HG03159 (cell line): ENCODE data around the gene ELP5.

Experiments
- ATAC-seq: cut with Tn5 transposase; IDR thresholded peaks from one replicate; pipeline ENCODE4 v1.9.1; 2021; ENCODE audit warnings: mild to moderate bottlenecking, moderate library complexity; ENCODE audit not compliant: unreplicated experiment

Gene ELP5

GRCh38 chr17:7218758-7219157 is 33.3 kb upstream of the ELP5 start:
- ATAC-seq: no peak

DNA sequence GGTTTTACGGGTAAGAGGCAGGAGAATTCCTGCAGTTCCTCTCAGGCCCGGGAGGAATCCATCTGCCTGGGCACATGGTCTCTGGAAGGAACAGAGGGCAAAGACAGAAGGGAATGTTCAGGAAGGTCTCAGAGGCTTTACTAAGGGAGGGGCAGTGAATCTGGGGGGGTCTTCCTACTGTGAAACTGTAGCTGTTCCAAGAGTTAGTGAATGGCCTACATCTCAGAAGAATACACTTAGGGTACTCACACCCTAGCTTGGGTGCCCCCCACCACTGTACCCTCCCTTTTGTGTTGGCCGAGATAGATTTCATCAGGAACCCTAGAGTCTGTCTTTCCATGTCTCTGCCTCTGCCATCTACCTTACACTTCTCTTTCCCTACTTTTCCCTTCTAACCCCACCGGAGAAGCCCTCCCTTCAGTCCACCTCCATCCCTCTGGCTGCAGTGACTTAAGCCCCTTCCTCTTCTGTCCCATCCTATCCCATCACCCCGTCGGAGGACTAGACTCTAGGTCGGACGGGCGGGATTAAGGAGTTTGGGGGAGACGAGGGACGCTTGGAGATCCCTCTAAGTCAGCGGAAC is 32.7 kb upstream of the ELP5 start:
- no peak for ATAC-seq

- peak; percentile 46 for ATAC-seq
Measured at GRCh38 chr17:7219812-7220592, 32.0 kb upstream of the ELP5 start, which contains the start of the genes ACADVL and DLG4. Gene ACADVL (plus strand): TSS chr17:7219938. CDS start chr17:7219985, 47 bp downstream. Gene DLG4 (minus strand): TSS chr17:7219836.

DNA sequence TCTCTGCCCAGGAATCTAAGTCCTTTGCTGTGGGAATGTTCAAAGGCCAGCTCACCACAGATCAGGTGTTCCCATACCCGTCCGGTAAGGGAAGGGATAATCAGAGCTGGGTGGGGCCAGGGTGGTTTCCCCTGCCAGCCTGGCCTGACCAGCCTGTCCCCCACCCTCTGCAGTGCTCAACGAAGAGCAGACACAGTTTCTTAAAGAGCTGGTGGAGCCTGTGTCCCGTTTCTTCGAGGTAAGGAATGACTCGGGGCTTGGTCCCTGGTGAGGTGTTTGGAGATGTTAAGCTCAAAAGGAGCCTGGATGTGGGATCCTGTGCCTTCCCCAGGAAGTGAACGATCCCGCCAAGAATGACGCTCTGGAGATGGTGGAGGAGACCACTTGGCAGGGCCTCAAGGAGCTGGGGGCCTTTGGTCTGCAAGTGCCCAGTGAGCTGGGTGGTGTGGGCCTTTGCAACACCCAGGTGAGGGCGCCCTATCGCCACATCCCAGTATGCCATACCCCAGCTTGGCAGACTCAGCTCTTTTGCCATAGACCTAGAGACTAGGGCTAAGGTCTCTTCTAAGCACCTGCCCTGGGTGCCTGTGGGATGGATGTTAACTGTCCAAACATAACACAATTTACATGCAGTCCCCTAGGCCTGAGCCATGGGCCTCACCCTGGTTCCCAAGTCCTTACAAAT is 31.3 kb upstream of the ELP5 start:
- no peak for ATAC-seq

GRCh38 chr17:7221278-7222092 is 30.5 kb upstream of the ELP5 start:
- no peak for ATAC-seq

DNA sequence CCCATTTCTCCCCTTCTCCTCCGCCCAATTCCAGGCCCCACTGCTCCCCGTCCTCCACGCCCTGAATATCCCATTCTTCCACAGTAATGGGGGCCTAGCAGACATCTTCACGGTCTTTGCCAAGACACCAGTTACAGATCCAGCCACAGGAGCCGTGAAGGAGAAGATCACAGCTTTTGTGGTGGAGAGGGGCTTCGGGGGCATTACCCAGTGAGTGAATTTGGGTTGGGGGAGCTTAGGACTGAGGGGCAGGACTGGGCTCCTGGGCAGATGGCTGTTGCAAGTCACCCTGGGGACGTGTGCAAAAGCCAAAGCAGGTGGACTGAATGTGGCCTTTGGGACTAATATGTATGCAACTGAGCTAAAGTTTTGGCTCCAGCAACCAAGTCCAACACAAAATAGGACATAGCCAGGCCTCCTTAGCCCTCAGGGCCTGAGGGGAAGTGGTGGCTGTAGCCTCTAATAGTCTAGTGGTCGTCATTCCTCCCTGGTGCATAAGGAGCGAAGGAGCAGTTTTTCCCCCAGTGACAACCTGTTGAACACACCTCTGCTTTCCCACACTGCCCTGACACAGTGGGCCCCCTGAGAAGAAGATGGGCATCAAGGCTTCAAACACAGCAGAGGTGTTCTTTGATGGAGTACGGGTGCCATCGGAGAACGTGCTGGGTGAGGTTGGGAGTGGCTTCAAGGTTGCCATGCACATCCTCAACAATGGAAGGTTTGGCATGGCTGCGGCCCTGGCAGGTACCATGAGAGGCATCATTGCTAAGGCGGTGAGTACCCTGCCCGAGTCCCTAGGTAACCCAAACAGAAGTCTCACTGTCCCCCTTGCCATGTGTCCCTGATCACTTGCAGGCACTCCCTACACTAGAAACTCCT is 29.7 kb upstream of the ELP5 start:
- no peak for ATAC-seq

GRCh38 chr17:7222972-7223292 is 29.1 kb upstream of the ELP5 start:
- no peak for ATAC-seq

DNA sequence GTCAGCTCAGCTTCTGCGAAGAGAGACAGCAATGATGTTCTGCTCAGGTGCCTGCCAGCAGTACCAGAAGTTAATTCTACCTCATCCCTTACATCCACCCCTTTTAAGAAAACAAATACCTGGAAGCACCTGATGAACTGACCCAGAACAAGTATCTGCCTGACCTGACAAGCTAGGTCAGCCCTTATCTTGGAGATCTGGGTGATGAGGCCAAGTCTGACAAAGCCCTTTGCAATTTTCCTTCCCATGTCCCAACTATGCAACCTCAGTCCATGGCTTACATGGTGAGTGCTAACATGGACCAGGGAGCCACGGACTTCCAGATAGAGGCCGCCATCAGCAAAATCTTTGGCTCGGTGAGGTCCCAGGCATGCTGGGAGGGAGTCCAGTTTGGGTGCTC is 28.6 kb upstream of the ELP5 start:
- no peak for ATAC-seq

- ATAC-seq: no peak
Measured at GRCh38 chr17:7224110-7224509, 27.9 kb upstream of the ELP5 start.

DNA sequence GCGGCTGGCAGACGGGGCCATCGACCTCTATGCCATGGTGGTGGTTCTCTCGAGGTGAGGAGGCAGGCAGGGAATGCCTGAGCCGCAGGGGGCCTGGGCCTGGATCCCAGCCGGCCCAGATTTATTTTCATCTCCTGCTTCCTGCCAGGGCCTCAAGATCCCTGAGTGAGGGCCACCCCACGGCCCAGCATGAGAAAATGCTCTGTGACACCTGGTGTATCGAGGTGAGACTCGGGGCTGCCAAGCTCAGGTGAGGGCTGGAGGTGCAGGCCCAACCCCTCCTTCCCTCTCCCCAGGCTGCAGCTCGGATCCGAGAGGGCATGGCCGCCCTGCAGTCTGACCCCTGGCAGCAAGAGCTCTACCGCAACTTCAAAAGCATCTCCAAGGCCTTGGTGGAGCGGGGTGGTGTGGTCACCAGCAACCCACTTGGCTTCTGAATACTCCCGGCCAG is 27.3 kb upstream of the ELP5 start:
- ATAC-seq: no peak

GRCh38 chr17:7225711-7226331 is 26.2 kb upstream of the ELP5 start:
- no peak for ATAC-seq

- ATAC-seq: no peak
Measured at GRCh38 chr17:7226721-7227710, 25.0 kb upstream of the ELP5 start.

DNA sequence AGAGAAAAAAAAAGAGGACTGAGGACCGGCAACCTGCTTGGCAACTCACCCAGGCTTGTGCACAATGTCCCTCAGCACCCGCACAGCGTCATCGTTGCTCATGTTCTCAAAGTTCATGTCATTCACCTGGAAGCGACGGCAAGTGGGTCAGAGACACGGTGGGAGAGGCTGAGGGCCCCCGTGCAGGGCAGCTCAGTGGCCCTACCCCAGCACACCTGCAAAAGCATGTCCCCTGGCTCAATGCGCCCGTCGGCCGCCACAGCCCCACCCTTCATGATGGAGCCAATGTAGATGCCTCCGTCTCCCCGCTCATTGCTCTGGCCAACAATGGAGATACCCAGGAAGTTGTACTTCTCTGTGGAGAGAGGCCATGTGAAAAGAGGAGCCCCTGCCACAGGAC is 23.1 kb upstream of the ELP5 start:
- ATAC-seq: no peak

GRCh38 chr17:7229504-7229903 is 22.5 kb upstream of the ELP5 start:
- no peak for ATAC-seq

DNA sequence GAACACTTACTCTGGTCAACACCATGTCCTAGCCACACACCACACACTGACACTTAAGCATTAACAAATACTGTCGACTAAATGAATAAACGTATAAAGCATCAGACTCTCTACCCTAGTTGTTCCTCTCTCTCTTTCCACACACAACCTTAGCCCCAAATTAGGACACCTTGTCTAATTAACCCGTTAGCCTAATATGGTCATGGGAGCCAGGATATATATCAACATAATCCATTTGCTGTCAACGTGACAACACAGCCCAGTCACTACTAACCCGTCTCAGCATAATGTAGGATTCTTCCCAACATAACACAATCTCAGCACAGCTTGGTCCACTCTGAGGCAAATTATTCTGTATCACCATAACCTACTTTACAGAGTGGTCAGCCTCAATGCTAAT is 19.9 kb upstream of the ELP5 start:
- no peak for ATAC-seq

- no peak for ATAC-seq
Measured at GRCh38 chr17:7233701-7234082, 18.3 kb upstream of the ELP5 start.

- no peak for ATAC-seq
Measured at GRCh38 chr17:7234083-7234951, 17.7 kb upstream of the ELP5 start, which contains the start of gene DVL2. Gene DVL2 (minus strand): TSS chr17:7234517. CDS start chr17:7234262, 255 bp downstream.
